ENCODE measurements around the gene RIPOR3. TPM values are rescaled to one million over a fixed set of nuclear protein-coding genes. Genes with fewer than 3 reads are reported as not detected.

RIPOR3 gene
- total RNA-seq, result under 1 TPM; 0.21 to 0.71 (median 0.63) TPM

GRCh38 chr20:50690650-50691572, at the start of gene RIPOR3:
TSS of gene RIPOR3 (minus strand) at chr20:50691542. CDS start at chr20:50691128, 414 bp downstream.
- Mint-ChIP-seq H3K27me3 (ENCODE audit: low read depth) (peaks cover 47% of the 10 kb centered on the region), H3K4me3 (no peak within 1 kb of the TSS), H3K4me1 (ENCODE audit: low read depth) (peaks cover 9% of the 10 kb centered on the region), H3K9me3 (no peaks in the 10 kb centered on the region), H3K36me3 (ENCODE audit: insufficient read depth) (no peaks in the 10 kb centered on the region)
- ATAC-seq (peak; percentile 25 to 55), DNase-seq (no peak)

- ATAC-seq (no peak), DNase-seq (no peak)
- Mint-ChIP-seq H3K36me3 (ENCODE audit: insufficient read depth) (peaks cover 7% of the 10 kb centered on the region), H3K27me3 (ENCODE audit: low read depth) (no peaks in the 10 kb centered on the region), H3K4me1 (ENCODE audit: low read depth) (peaks cover 32% of the 10 kb centered on the region), H3K4me3 (no peak overlapping the region), H3K9me3 (no peaks in the 10 kb centered on the region)
Measured at GRCh38 chr20:50737352-50737751, 46.0 kb upstream of the RIPOR3 start.

GRCh38 chr20:50735813-50736212, 44.5 kb upstream of the RIPOR3 start:
- H3K36me3 Mint-ChIP-seq (ENCODE audit: insufficient read depth), result peaks cover 4% of the 10 kb centered on the region
- no peak overlapping the region for H3K4me3 Mint-ChIP-seq
- no peaks in the 10 kb centered on the region for H3K9me3 Mint-ChIP-seq
- ATAC-seq (no peak), DNase-seq (no peak)
- H3K4me1 Mint-ChIP-seq (ENCODE audit: low read depth), result peaks cover 34% of the 10 kb centered on the region
- H3K27me3 Mint-ChIP-seq (ENCODE audit: low read depth), result no peaks in the 10 kb centered on the region

GRCh38 chr20:50734730-50735679, 43.7 kb upstream of the RIPOR3 start:
- no peaks in the 10 kb centered on the region for H3K27me3 Mint-ChIP-seq (ENCODE audit: low read depth)
- no peak for ATAC-seq

GRCh38 chr20:50733644-50734349, 42.5 kb upstream of the RIPOR3 start:
- H3K27me3 Mint-ChIP-seq (ENCODE audit: low read depth), result no peaks in the 10 kb centered on the region
- DNase-seq (no peak), ATAC-seq (no peak)
- peaks cover 3% of the 10 kb centered on the region for H3K36me3 Mint-ChIP-seq (ENCODE audit: insufficient read depth)
- no peak overlapping the region for H3K4me3 Mint-ChIP-seq
- H3K9me3 Mint-ChIP-seq, result no peaks in the 10 kb centered on the region
- H3K4me1 Mint-ChIP-seq (ENCODE audit: low read depth), result peaks cover 37% of the 10 kb centered on the region

More at GRCh38 chr20:50734730-50735679, 43.7 kb upstream of the RIPOR3 start:
- Mint-ChIP-seq H3K4me1 (ENCODE audit: low read depth) (peaks cover 38% of the 10 kb centered on the region), H3K9me3 (no peaks in the 10 kb centered on the region), H3K4me3 (no peak overlapping the region), H3K36me3 (ENCODE audit: insufficient read depth) (peaks cover 4% of the 10 kb centered on the region)
- DNase-seq, result no peak

GRCh38 chr20:50731930-50732690, 40.8 kb upstream of the RIPOR3 start:
- peaks cover 37% of the 10 kb centered on the region for H3K4me1 Mint-ChIP-seq (ENCODE audit: low read depth)
- peak overlapping the region; percentile 88 for H3K4me3 Mint-ChIP-seq
- no peaks in the 10 kb centered on the region for H3K36me3 Mint-ChIP-seq (ENCODE audit: insufficient read depth)
- H3K27me3 Mint-ChIP-seq (ENCODE audit: low read depth), result no peaks in the 10 kb centered on the region
- no peaks in the 10 kb centered on the region for H3K9me3 Mint-ChIP-seq
- ATAC-seq, result no peak
- no peak for DNase-seq

GRCh38 chr20:50731055-50731929, 40.0 kb upstream of the RIPOR3 start, which contains the start of gene PARD6B:
TSS of gene PARD6B (plus strand) at chr20:50731580. CDS start at chr20:50731787, 207 bp downstream.
- ATAC-seq (peak; percentile 91 to 92), DNase-seq (peak; percentile 100)
- H3K36me3 Mint-ChIP-seq (ENCODE audit: insufficient read depth), result no peaks in the 10 kb centered on the region
- no peaks in the 10 kb centered on the region for H3K9me3 Mint-ChIP-seq
- peak within 1 kb of the TSS; percentile 88 for H3K4me3 Mint-ChIP-seq
- H3K4me1 Mint-ChIP-seq (ENCODE audit: low read depth), result peaks cover 41% of the 10 kb centered on the region
- H3K27me3 Mint-ChIP-seq (ENCODE audit: low read depth), result no peaks in the 10 kb centered on the region

GRCh38 chr20:50730765-50731054, 39.4 kb upstream of the RIPOR3 start:
- ATAC-seq (no peak), DNase-seq (no peak)
- Mint-ChIP-seq H3K4me3 (peak overlapping the region; percentile 88), H3K36me3 (ENCODE audit: insufficient read depth) (no peaks in the 10 kb centered on the region), H3K9me3 (no peaks in the 10 kb centered on the region), H3K27me3 (ENCODE audit: low read depth) (no peaks in the 10 kb centered on the region), H3K4me1 (ENCODE audit: low read depth) (peaks cover 35% of the 10 kb centered on the region)

GRCh38 chr20:50729901-50730764, 38.8 kb upstream of the RIPOR3 start:
- Mint-ChIP-seq H3K4me1 (ENCODE audit: low read depth) (peaks cover 30% of the 10 kb centered on the region), H3K4me3 (peak overlapping the region; percentile 88), H3K36me3 (ENCODE audit: insufficient read depth) (no peaks in the 10 kb centered on the region), H3K27me3 (ENCODE audit: low read depth) (no peaks in the 10 kb centered on the region), H3K9me3 (no peaks in the 10 kb centered on the region)
- DNase-seq (no peak), ATAC-seq (no peak)

- H3K4me1 Mint-ChIP-seq (ENCODE audit: low read depth), result peaks cover 27% of the 10 kb centered on the region
- no peaks in the 10 kb centered on the region for H3K27me3 Mint-ChIP-seq (ENCODE audit: low read depth)
- ATAC-seq (no peak), DNase-seq (no peak)
- H3K9me3 Mint-ChIP-seq, result no peaks in the 10 kb centered on the region
- no peak overlapping the region for H3K4me3 Mint-ChIP-seq
- no peaks in the 10 kb centered on the region for H3K36me3 Mint-ChIP-seq (ENCODE audit: insufficient read depth)
Measured at GRCh38 chr20:50728981-50729874, 37.9 kb upstream of the RIPOR3 start.

- ATAC-seq (no peak), DNase-seq (no peak)
- H3K9me3 Mint-ChIP-seq, result no peaks in the 10 kb centered on the region
- H3K4me1 Mint-ChIP-seq (ENCODE audit: low read depth), result peaks cover 23% of the 10 kb centered on the region
- H3K27me3 Mint-ChIP-seq (ENCODE audit: low read depth), result no peaks in the 10 kb centered on the region
- H3K36me3 Mint-ChIP-seq (ENCODE audit: insufficient read depth), result no peaks in the 10 kb centered on the region
- no peak overlapping the region for H3K4me3 Mint-ChIP-seq
Measured at GRCh38 chr20:50728486-50728980, 37.2 kb upstream of the RIPOR3 start.

All from activated T-cell treated with anti-CD3 and anti-CD28 coated beads, Interleukin-2, amount 50 U/mL, for 4 hours (primary cell).